HEK293 (cell line): ENCODE measurements around the gene MYO1E.

ENCODE experiments used
- CTCF ChIA-PET: fragments of 350-600 bp; formaldehyde crosslinking; extraction: SDS; loops from one replicate; lab custom pipeline; 2021; ENCODE audit warnings: antibody characterized with exemption; lab: Yijun Ruan, JAX
- POLR2A ChIA-PET: fragments of 300-600 bp; formaldehyde crosslinking; extraction: SDS; loops from one replicate; lab custom pipeline; 2020; ENCODE audit warnings: antibody characterized with exemption, inconsistent platforms; lab: Yijun Ruan, JAX
- H3K27ac ChIP-seq: fragments of 200-500 bp; sonication (Bioruptor generic); 2 replicates; pipeline ENCODE4 v1.5.1; 2014; ENCODE audit warnings: low read depth, low read length, control low read depth, inconsistent platforms; ENCODE audit errors: extremely low read depth
- H3K36me3 ChIP-seq, 2 experiments: fragments of 200-500 bp in 1 of 2; sonication (Bioruptor generic) in 1 of 2; 1 replicate in 1 of 2; 2 replicates in 1 of 2; pipeline ENCODE4 v1.5.1; 2014 to 2017; ENCODE audit warnings: inconsistent platforms in 2 of 2, low read length in 2 of 2; ENCODE audit not compliant: control insufficient read depth in 2 of 2, insufficient read depth in 1 of 2
- H3K4me1 ChIP-seq: fragments of 200-500 bp; sonication (Bioruptor generic); 2 replicates; pipeline ENCODE4 v1.5.1; 2014; ENCODE audit warnings: mild to moderate bottlenecking, low read length, inconsistent platforms; ENCODE audit not compliant: control insufficient read depth, insufficient read depth
- H3K4me3 ChIP-seq: 2 replicates; pipeline ENCODE4 v1.5.1; 2011; ENCODE audit warnings: low read depth, mild to moderate bottlenecking, control low read depth, low read length, moderate library complexity
- H3K9me3 ChIP-seq: fragments of 200-500 bp; sonication (Bioruptor generic); 2 replicates; pipeline ENCODE4 v1.5.1; 2014; ENCODE audit warnings: low read depth, low read length, inconsistent platforms; ENCODE audit not compliant: control insufficient read depth, insufficient read depth
- MEIS1 ChIP-seq: sonication (generic); formaldehyde crosslinking; IDR thresholded peaks from 2 replicates; pipeline ENCODE4 v1.8.1; 2022; ENCODE audit warnings: missing genetic modification reagents, mild to moderate bottlenecking, borderline replicate concordance
- REPIN1 ChIP-seq: fragments of 450-650 bp; formaldehyde crosslinking; IDR thresholded peaks from 2 replicates; pipeline ENCODE4 v1.5.1; 2017; ENCODE audit warnings: missing biosample characterization, missing genetic modification characterization, low read depth
- ZNF2 ChIP-seq: fragments of 450-650 bp; formaldehyde crosslinking; IDR thresholded peaks from 2 replicates; pipeline ENCODE4 v1.5.1; 2016; ENCODE audit warnings: missing biosample characterization, missing genetic modification characterization
- ZNF558 ChIP-seq: fragments of 450-650 bp; formaldehyde crosslinking; IDR thresholded peaks from 2 replicates; pipeline ENCODE4 v1.5.1; 2016; ENCODE audit warnings: missing biosample characterization, missing genetic modification characterization
- ZNF76 ChIP-seq: fragments of 450-650 bp; formaldehyde crosslinking; IDR thresholded peaks from 2 replicates; pipeline ENCODE4; 2016; ENCODE audit warnings: low read depth, missing biosample characterization, missing genetic modification characterization, borderline replicate concordance
- TF ChIP-seq, protein P1 (sequence below): fragments of 450-650 bp; formaldehyde crosslinking; IDR thresholded peaks from 2 replicates; pipeline ENCODE4 v1.5.1; 2016; ENCODE audit warnings: missing biosample characterization, missing genetic modification characterization
- TF ChIP-seq, protein P2 (sequence below): fragments of 450-650 bp; formaldehyde crosslinking; IDR thresholded peaks from 2 replicates; pipeline ENCODE4 v1.5.1; 2016; ENCODE audit warnings: missing biosample characterization, missing genetic modification characterization
- TF ChIP-seq, protein P3 (sequence below): fragments of 450-650 bp; formaldehyde crosslinking; IDR thresholded peaks from 2 replicates; pipeline ENCODE4 v1.5.1; 2016; ENCODE audit warnings: missing biosample characterization, missing genetic modification characterization, borderline replicate concordance
- TF ChIP-seq, protein P4 (sequence below): fragments of 450-650 bp; formaldehyde crosslinking; IDR thresholded peaks from 2 replicates; pipeline ENCODE4 v1.5.1; 2016; ENCODE audit warnings: missing biosample characterization, missing genetic modification characterization

The MYO1E gene

GRCh38 chr15:59273234-59273633, 99.4 kb downstream of the MYO1E start:
- Histone ChIP-seq H3K4me1 (no peaks in the 10 kb centered on the region), H3K27ac (no peak overlapping the region)
- POLR2A ChIA-PET = no interaction called here

GRCh38 chr15:59271595-59272201, 101.0 kb downstream of the MYO1E start:
- Histone ChIP-seq H3K36me3 (no peaks in the 10 kb centered on the region; a peak in 1 of 3 replicates), H3K27ac (no peak overlapping the region), H3K9me3 (no peaks in the 10 kb centered on the region), H3K4me1 (no peaks in the 10 kb centered on the region), H3K4me3 (no peak overlapping the region)
- TF ChIP-seq MEIS1 (CRISPR knock-in tag) (no peak), ZNF558 (no peak), ZNF2 (no peak)
- TF ChIP-seq, protein P1, sequence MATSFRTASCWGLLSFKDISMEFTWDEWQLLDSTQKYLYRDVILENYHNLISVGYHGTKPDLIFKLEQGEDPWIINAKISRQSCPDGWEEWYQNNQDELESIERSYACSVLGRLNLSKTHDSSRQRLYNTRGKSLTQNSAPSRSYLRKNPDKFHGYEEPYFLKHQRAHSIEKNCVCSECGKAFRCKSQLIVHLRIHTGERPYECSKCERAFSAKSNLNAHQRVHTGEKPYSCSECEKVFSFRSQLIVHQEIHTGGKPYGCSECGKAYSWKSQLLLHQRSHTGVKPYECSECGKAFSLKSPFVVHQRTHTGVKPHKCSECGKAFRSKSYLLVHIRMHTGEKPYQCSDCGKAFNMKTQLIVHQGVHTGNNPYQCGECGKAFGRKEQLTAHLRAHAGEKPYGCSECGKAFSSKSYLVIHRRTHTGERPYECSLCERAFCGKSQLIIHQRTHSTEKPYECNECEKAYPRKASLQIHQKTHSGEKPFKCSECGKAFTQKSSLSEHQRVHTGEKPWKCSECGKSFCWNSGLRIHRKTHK = no peak
- TF ChIP-seq, protein P2, sequence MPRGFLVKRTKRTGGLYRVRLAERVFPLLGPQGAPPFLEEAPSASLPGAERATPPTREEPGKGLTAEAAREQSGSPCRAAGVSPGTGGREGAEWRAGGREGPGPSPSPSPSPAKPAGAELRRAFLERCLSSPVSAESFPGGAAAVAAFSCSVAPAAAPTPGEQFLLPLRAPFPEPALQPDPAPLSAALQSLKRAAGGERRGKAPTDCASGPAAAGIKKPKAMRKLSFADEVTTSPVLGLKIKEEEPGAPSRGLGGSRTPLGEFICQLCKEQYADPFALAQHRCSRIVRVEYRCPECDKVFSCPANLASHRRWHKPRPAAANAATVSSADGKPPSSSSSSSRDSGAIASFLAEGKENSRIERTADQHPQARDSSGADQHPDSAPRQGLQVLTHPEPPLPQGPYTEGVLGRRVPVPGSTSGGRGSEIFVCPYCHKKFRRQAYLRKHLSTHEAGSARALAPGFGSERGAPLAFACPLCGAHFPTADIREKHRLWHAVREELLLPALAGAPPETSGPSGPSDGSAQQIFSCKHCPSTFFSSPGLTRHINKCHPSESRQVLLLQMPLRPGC = no peak
- TF ChIP-seq, protein P3, sequence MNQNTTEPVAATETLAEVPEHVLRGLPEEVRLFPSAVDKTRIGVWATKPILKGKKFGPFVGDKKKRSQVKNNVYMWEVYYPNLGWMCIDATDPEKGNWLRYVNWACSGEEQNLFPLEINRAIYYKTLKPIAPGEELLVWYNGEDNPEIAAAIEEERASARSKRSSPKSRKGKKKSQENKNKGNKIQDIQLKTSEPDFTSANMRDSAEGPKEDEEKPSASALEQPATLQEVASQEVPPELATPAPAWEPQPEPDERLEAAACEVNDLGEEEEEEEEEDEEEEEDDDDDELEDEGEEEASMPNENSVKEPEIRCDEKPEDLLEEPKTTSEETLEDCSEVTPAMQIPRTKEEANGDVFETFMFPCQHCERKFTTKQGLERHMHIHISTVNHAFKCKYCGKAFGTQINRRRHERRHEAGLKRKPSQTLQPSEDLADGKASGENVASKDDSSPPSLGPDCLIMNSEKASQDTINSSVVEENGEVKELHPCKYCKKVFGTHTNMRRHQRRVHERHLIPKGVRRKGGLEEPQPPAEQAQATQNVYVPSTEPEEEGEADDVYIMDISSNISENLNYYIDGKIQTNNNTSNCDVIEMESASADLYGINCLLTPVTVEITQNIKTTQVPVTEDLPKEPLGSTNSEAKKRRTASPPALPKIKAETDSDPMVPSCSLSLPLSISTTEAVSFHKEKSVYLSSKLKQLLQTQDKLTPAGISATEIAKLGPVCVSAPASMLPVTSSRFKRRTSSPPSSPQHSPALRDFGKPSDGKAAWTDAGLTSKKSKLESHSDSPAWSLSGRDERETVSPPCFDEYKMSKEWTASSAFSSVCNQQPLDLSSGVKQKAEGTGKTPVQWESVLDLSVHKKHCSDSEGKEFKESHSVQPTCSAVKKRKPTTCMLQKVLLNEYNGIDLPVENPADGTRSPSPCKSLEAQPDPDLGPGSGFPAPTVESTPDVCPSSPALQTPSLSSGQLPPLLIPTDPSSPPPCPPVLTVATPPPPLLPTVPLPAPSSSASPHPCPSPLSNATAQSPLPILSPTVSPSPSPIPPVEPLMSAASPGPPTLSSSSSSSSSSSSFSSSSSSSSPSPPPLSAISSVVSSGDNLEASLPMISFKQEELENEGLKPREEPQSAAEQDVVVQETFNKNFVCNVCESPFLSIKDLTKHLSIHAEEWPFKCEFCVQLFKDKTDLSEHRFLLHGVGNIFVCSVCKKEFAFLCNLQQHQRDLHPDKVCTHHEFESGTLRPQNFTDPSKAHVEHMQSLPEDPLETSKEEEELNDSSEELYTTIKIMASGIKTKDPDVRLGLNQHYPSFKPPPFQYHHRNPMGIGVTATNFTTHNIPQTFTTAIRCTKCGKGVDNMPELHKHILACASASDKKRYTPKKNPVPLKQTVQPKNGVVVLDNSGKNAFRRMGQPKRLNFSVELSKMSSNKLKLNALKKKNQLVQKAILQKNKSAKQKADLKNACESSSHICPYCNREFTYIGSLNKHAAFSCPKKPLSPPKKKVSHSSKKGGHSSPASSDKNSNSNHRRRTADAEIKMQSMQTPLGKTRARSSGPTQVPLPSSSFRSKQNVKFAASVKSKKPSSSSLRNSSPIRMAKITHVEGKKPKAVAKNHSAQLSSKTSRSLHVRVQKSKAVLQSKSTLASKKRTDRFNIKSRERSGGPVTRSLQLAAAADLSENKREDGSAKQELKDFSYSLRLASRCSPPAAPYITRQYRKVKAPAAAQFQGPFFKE (tag by site-specific recombination) = no peak
- TF ChIP-seq, protein P4, sequence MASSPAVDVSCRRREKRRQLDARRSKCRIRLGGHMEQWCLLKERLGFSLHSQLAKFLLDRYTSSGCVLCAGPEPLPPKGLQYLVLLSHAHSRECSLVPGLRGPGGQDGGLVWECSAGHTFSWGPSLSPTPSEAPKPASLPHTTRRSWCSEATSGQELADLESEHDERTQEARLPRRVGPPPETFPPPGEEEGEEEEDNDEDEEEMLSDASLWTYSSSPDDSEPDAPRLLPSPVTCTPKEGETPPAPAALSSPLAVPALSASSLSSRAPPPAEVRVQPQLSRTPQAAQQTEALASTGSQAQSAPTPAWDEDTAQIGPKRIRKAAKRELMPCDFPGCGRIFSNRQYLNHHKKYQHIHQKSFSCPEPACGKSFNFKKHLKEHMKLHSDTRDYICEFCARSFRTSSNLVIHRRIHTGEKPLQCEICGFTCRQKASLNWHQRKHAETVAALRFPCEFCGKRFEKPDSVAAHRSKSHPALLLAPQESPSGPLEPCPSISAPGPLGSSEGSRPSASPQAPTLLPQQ (tag by site-specific recombination) = no peak
- ChIA-PET CTCF (interaction anchor here (0.6 kb wide), 1 partner anchor 25 kb away, joined by 3 read pairs; no protein-coding TSS in a partner anchor), POLR2A (no interaction called here)

More at GRCh38 chr15:59273234-59273633, 99.4 kb downstream of the MYO1E start:
- H3K9me3 ChIP-seq = no peaks in the 10 kb centered on the region
- TF ChIP-seq REPIN1 (tag by site-specific recombination) = no peak
- no peak for TF ChIP-seq ZNF76 (tag by site-specific recombination)
- H3K4me3 ChIP-seq = no peak overlapping the region
- no peaks in the 10 kb centered on the region; a peak in 1 of 3 replicates for H3K36me3 ChIP-seq
- CTCF ChIA-PET = no interaction called here
